T-helper 17 cell (primary cell): ENCODE measurements around the gene FOXP4. TPM values are rescaled to one million over a fixed set of nuclear protein-coding genes. Genes with fewer than 3 reads are reported as not detected.

ENCODE experiments used
- ATAC-seq: fragments of 150-1000 bp; cut with Tn5 transposase; 2 replicates; pipeline ENCODE4 v1.10.0; 2021; ENCODE audit warnings: mild to moderate bottlenecking, moderate library complexity
- DNase-seq, 3 donors: peaks; one replicate each; pipeline versions ENCODE4 v3.0.0 to v3.0.0-alpha.2; 2020 to 2021
- H3K9me3 ChIP-seq: one replicate; pipeline ENCODE4 v1.7.0; 2013; ENCODE audit warnings: low read length, mild to moderate bottlenecking; ENCODE audit not compliant: control insufficient read depth, poor library complexity, severe bottlenecking
- H3K27ac Mint-ChIP-seq: one replicate; pipeline ENCODE4 v1.8.0; 2022; ENCODE audit warnings: mild to moderate bottlenecking, moderate library complexity, mixed read lengths
- H3K27me3 Mint-ChIP-seq: one replicate; pipeline ENCODE4 v1.8.0; 2022; ENCODE audit warnings: mixed read lengths
- H3K36me3 Mint-ChIP-seq: one replicate; pipeline ENCODE4 v1.8.0; 2022; ENCODE audit warnings: low read depth, mixed read lengths
- H3K4me1 Mint-ChIP-seq: one replicate; pipeline ENCODE4 v1.8.0; 2022; ENCODE audit warnings: mild to moderate bottlenecking, mixed read lengths
- H3K4me3 Mint-ChIP-seq: one replicate; pipeline ENCODE4 v1.8.0; 2022; ENCODE audit warnings: mild to moderate bottlenecking, moderate library complexity, mixed read lengths
- total RNA-seq, 4 donors: library from RNA in 2 of 4; stranded (reverse) in 2 of 4; gene quantifications; one replicate each; pipeline ENCODE4 v1.2.3 and lab custom pipeline; 2022 to 2026

FOXP4 gene
- total RNA-seq, 2 donors from 2014 or later, result 7.5 to 10.6 TPM

DNA sequence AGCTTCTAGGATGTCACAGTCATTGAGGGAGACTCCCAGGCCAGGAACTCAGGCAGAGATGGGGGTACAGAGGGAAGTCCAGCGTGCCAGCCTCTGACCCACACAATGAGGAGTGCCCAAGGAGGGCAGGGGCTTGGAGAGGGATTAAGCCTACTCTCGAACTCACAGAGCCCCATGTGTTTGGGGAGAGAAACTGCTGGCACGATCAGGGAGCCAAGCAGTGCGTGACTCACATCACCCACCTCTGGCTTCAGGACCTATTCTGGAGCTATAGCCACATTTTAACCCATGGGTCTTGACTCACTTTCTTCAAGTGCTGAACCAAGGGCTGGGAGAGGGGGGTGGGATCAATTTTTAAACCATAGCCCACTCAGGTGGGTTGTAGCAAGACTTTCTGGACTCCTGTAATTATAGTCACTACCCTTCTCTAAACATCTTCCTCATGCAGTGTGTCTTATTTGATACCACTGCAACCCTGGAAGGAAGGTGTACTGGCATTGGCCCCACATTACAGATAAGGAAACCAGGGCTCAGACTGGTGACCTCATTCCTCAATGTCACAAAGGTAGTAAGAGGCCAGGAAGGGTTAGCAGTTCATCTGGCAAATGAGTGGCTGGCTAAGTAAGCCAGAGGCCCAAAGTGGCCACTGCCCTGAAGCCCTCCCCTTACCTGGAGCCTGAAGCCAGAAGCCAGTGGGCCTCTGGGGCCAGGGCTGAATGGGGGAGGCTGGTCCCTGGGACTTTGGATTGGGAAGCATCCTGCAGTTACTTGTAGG, 12.0 kb downstream of the FOXP4 start:
- H3K4me1 Mint-ChIP-seq, result peaks cover 19% of the 10 kb centered on the region
- H3K9me3 ChIP-seq, result no peaks in the 10 kb centered on the region
- DNase-seq (no peak), ATAC-seq (no peak)
- no peak overlapping the region for H3K27ac Mint-ChIP-seq
- no peaks in the 10 kb centered on the region for H3K36me3 Mint-ChIP-seq
- H3K27me3 Mint-ChIP-seq, result no peaks in the 10 kb centered on the region
- H3K4me3 Mint-ChIP-seq, result no peak overlapping the region

DNA sequence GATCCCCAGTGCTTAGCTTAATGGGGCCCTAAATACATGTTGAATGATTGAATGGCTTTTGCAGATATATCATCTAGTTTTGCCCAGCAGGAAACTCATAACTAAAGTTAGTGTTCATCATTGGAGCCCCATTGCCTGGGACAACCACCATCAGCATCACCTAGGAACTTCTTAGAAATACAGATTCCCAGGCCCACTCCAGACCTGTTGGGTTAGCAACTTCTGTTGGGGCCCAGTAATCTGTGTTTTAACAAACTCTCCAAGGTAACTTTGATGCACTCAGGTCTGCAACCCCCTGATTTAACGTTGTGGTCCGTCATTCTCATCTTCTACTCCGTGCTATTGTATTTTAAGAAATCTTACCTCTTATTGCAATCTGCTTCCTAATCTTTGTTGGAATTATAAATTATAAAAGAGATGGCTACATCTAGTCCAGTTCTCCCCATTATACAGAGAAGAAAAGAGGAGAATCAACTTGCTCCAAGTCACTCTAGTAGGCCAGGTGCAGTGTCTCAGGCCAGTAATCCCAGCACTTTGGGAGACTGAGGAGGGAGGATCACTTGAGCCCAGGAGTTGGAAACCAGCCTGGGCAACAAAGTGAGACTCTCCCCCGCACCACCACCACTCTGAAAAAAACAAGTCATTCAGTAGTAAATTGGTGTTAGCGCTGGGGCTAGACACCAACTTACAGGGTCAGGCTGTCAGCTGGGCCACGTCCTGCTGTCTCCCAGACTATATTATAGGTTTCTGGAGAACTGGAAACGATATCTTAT, 13.7 kb downstream of the FOXP4 start:
- peak overlapping the region; percentile 91 for H3K4me3 Mint-ChIP-seq
- H3K36me3 Mint-ChIP-seq, result no peaks in the 10 kb centered on the region
- H3K4me1 Mint-ChIP-seq, result peaks cover 19% of the 10 kb centered on the region
- ATAC-seq, result no peak
- H3K27me3 Mint-ChIP-seq, result no peaks in the 10 kb centered on the region
- DNase-seq, result no peak
- H3K9me3 ChIP-seq, result no peaks in the 10 kb centered on the region
- H3K27ac Mint-ChIP-seq, result peak overlapping the region; percentile 92

- Mint-ChIP-seq H3K27ac (peak overlapping the region; percentile 92), H3K36me3 (peaks cover under 1% of the 10 kb centered on the region), H3K4me3 (peak overlapping the region; percentile 91), H3K4me1 (peaks cover 19% of the 10 kb centered on the region), H3K27me3 (no peaks in the 10 kb centered on the region)
- no peaks in the 10 kb centered on the region for H3K9me3 ChIP-seq
- DNase-seq (peak; percentile 80 to 89 (median 86)), ATAC-seq (peak; percentile 94)
Observed at GRCh38 chr6:41560431-41561192, 14.4 kb downstream of the FOXP4 start.

DNA sequence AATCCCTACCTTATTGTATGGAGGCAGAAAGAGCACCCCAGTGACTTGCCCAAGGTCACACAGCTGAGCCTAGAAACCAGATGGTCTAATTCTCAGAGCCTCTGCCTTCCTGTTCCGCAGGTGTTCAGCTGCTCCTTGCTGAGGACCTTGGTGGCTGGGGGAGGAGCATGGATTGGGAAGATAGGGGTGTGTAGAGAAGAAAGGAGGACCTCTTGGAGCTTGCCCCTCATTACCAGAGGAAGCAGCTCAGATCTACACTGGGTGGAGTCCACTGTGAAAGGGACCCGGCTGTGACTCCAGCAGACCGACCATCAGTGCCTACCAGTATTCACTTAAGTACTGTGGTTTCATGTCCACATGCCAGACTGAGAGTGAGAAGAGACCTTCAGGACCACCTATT, 15.2 kb downstream of the FOXP4 start:
- peak overlapping the region; percentile 92 for H3K27ac Mint-ChIP-seq
- H3K36me3 Mint-ChIP-seq, result peaks cover 2% of the 10 kb centered on the region
- ATAC-seq, result no peak
- peaks cover 21% of the 10 kb centered on the region for H3K4me1 Mint-ChIP-seq
- DNase-seq, result no peak
- no peaks in the 10 kb centered on the region for H3K9me3 ChIP-seq
- no peaks in the 10 kb centered on the region for H3K27me3 Mint-ChIP-seq
- no peak overlapping the region for H3K4me3 Mint-ChIP-seq

DNA sequence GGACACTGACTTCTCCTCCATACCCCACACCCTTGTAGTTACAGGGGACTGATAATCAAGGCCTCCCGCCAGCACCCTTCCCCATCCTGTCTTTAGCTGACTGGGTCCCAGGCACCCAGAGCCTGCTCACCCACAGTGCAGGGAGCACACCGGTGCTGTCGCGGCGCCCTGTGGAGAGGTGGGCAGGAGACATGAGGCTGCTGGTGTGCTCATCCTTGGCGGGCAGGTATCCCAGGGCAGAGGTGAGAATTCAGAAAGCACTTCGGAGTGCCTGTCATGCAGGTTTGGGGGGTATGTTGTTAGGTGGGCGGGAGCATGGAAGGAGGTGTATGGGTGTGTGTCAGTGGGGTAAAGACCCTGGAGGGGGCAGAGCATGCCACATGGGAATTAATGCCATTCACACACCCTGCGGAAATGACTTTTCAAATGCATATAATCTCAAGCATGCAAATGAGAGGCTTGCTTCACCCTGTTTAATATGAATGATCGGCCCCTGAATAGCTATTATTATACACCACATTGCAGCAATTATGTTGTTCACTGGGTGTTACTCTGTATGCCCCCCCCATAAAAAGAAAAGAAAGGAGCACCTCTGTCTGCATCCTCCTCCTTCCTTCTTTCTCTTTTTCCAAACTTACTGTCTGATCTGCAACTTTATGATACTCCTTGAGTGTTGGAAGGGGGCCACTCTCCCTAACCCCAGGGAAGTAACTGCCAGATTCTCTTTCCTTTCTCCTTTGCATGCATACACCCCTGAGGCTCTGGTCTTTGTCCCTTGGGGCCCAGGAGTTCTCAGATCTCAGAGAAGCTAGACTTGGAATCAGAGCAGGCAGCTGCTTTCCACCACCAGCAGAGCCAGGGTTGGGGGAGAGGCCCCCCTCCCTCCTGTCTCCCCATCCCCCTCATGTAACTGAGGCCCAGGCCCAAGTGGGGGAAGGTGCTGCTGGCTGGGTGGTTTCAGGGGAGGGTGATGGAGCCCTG, 16.0 kb downstream of the FOXP4 start:
- peaks cover 19% of the 10 kb centered on the region for H3K4me1 Mint-ChIP-seq
- peak overlapping the region; percentile 32 for H3K27ac Mint-ChIP-seq
- ATAC-seq, result no peak
- no peak overlapping the region for H3K4me3 Mint-ChIP-seq
- no peaks in the 10 kb centered on the region for H3K27me3 Mint-ChIP-seq
- no peaks in the 10 kb centered on the region for H3K9me3 ChIP-seq
- H3K36me3 Mint-ChIP-seq, result peaks cover 2% of the 10 kb centered on the region
- DNase-seq, result no peak

- H3K27ac Mint-ChIP-seq, result peak overlapping the region; percentile 32
- no peaks in the 10 kb centered on the region for H3K9me3 ChIP-seq
- no peak for ATAC-seq
Observed at GRCh38 chr6:41563060-41563776, 17.0 kb downstream of the FOXP4 start.

DNA sequence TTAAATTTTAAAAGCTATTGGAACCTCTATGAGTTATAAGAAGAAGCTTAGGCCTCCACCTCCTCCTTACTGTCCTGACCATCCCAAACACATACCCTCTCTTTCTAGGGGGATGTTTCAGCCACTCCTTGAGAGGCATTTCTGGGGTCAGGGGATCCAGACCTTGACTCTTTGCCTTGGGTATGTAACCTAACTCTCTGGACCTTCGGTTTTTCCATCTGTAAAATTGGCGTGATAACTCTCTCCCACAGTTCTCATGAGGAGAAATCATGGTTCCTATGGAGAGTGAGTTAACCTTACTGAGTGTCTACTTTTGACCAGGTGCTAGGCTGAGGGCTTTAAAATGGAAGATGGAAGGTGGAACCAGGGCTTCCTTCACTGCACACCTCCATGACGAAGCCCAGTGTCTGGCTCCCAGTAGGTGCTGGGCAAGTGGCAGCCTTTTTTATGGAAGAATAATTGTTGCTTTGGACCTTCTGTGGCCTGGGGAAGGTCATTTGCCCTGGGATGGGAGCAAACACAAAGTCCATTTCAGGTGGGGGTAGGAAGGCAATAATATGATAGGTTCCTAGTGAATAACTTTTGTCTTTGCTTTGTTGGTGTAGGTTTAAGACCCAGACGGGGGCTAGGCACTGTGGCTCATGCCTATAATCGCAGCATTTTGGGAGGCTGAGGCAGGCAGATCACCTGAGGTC, 18.4 kb downstream of the FOXP4 start:
- Mint-ChIP-seq H3K27me3 (no peaks in the 10 kb centered on the region), H3K4me3 (no peak overlapping the region), H3K27ac (no peak overlapping the region), H3K36me3 (peaks cover 2% of the 10 kb centered on the region), H3K4me1 (peaks cover 21% of the 10 kb centered on the region)
- ATAC-seq (no peak), DNase-seq (no peak)
- H3K9me3 ChIP-seq, result no peaks in the 10 kb centered on the region

More at GRCh38 chr6:41563060-41563776, 17.0 kb downstream of the FOXP4 start:
- Mint-ChIP-seq H3K27me3 (no peaks in the 10 kb centered on the region), H3K4me3 (no peak overlapping the region), H3K4me1 (peaks cover 19% of the 10 kb centered on the region), H3K36me3 (peaks cover 2% of the 10 kb centered on the region)
- no peak for DNase-seq

GRCh38 chr6:41565701-41566100, 19.5 kb downstream of the FOXP4 start:
- H3K9me3 ChIP-seq, result no peaks in the 10 kb centered on the region
- no peak overlapping the region for H3K4me3 Mint-ChIP-seq
- DNase-seq, result no peak
- ATAC-seq, result no peak
- no peak overlapping the region for H3K27ac Mint-ChIP-seq
- H3K4me1 Mint-ChIP-seq, result peaks cover 18% of the 10 kb centered on the region
- H3K27me3 Mint-ChIP-seq, result no peaks in the 10 kb centered on the region
- peaks cover 2% of the 10 kb centered on the region for H3K36me3 Mint-ChIP-seq

GRCh38 chr6:41566961-41567360, 20.8 kb downstream of the FOXP4 start:
- Mint-ChIP-seq H3K27me3 (no peaks in the 10 kb centered on the region), H3K4me1 (peaks cover 13% of the 10 kb centered on the region), H3K36me3 (peaks cover 2% of the 10 kb centered on the region), H3K27ac (no peak overlapping the region), H3K4me3 (no peak overlapping the region)
- no peaks in the 10 kb centered on the region for H3K9me3 ChIP-seq
- DNase-seq (no peak), ATAC-seq (no peak)

GRCh38 chr6:41567684-41568083, 21.5 kb downstream of the FOXP4 start:
- Mint-ChIP-seq H3K27me3 (no peaks in the 10 kb centered on the region), H3K36me3 (peaks cover 2% of the 10 kb centered on the region), H3K4me3 (no peak overlapping the region), H3K27ac (no peak overlapping the region), H3K4me1 (peaks cover 7% of the 10 kb centered on the region)
- DNase-seq, result no peak
- no peaks in the 10 kb centered on the region for H3K9me3 ChIP-seq
- ATAC-seq, result no peak

GRCh38 chr6:41568202-41568584, 22.0 kb downstream of the FOXP4 start:
- no peak for ATAC-seq
- H3K4me3 Mint-ChIP-seq, result no peak overlapping the region
- peaks cover 2% of the 10 kb centered on the region for H3K36me3 Mint-ChIP-seq
- DNase-seq, result no peak
- no peaks in the 10 kb centered on the region for H3K9me3 ChIP-seq
- H3K27me3 Mint-ChIP-seq, result no peaks in the 10 kb centered on the region
- H3K4me1 Mint-ChIP-seq, result peaks cover 7% of the 10 kb centered on the region
- no peak overlapping the region for H3K27ac Mint-ChIP-seq
